ENCODE data around the gene PRRC2B.
A peak's percentile ranks its signal among the peaks of the same experiment; 100 is the strongest.
"Not testable (repeated sequence)": the region's sequence is repeated elsewhere in the genome, so short reads cannot be mapped to it uniquely, and the experiment has no call there.

Gene PRRC2B

GRCh38 chr9:131503626-131504465 lies 110.0 kb downstream of the PRRC2B start:
- peak overlapping the region; percentile 36 for H3K27ac ChIP-seq
- POLR2A ChIA-PET (ENCODE audit: low non-redundant PET) = interaction anchor here (1.0 kb wide), 1 partner anchor 8 kb away, joined by 3 read pairs; no protein-coding TSS in a partner anchor
- CTCF ChIA-PET = interaction anchor here (0.6 to 1.1 kb wide), 5 partner anchors 9 to 167 kb away, joined by 3 to 4 read pairs (median 3); partner anchors contain the start of gene UCK1
- no peak for TF ChIP-seq CTCF (conservative IDR thresholded peaks at IDR 0.05; ENCODE audit: low read depth)
- peak; percentile 69 for DNase-seq (ENCODE audit: low spot score)

GRCh38 chr9:131505012-131505411 lies 111.1 kb downstream of the PRRC2B start:
- ChIA-PET CTCF (no interaction called here), POLR2A (ENCODE audit: low non-redundant PET) (no interaction called here)
- no peak for DNase-seq (ENCODE audit: low spot score)

GRCh38 chr9:131511416-131511815 lies 117.5 kb downstream of the PRRC2B start:
- POLR2A ChIA-PET (ENCODE audit: low non-redundant PET) = interaction anchor here (1.1 kb wide), 1 partner anchor 8 kb away, joined by 3 read pairs; the partner anchor contains the start of gene POMT1
- no peak for TF ChIP-seq CTCF (conservative IDR thresholded peaks at IDR 0.05; ENCODE audit: low read depth)
- no peak overlapping the region for H3K27ac ChIP-seq
- DNase-seq (ENCODE audit: low spot score) = no peak
- CTCF ChIA-PET = interaction anchor here (1.3 kb wide), 1 partner anchor 11 kb away, joined by 4 read pairs; no protein-coding TSS in a partner anchor

More at GRCh38 chr9:131505012-131505411, 111.1 kb downstream of the PRRC2B start:
- no peak overlapping the region for H3K27ac ChIP-seq
- TF ChIP-seq CTCF (conservative IDR thresholded peaks at IDR 0.05; ENCODE audit: low read depth) = no peak

GRCh38 chr9:131511880-131512279 lies 118.0 kb downstream of the PRRC2B start:
- ChIA-PET POLR2A (ENCODE audit: low non-redundant PET) (interaction anchor here (1.1 kb wide), 1 partner anchor 9 kb away, joined by 3 read pairs; the partner anchor contains the start of gene POMT1), CTCF (interaction anchor here (0.8 to 1.3 kb wide), 2 partner anchors 11 to 163 kb away, joined by 4 read pairs; no protein-coding TSS in a partner anchor)
- no peak for TF ChIP-seq CTCF (conservative IDR thresholded peaks at IDR 0.05; ENCODE audit: low read depth)
- no peak for DNase-seq (ENCODE audit: low spot score)
- no peak overlapping the region for H3K27ac ChIP-seq

- no peak for TF ChIP-seq CTCF (conservative IDR thresholded peaks at IDR 0.05; ENCODE audit: low read depth)
- no peak for DNase-seq (ENCODE audit: low spot score)
- no peak overlapping the region for H3K27ac ChIP-seq
- ChIA-PET CTCF (interaction anchor here (0.8 to 1.0 kb wide), 2 partner anchors 10 to 164 kb away, joined by 4 read pairs; no protein-coding TSS in a partner anchor), POLR2A (ENCODE audit: low non-redundant PET) (no interaction called here)
Measured at GRCh38 chr9:131513177-131513576, 119.3 kb downstream of the PRRC2B start.

- CTCF ChIA-PET; POLR2A ChIA-PET (ENCODE audit: low non-redundant PET); DNase-seq (ENCODE audit: low spot score): not testable (repeated sequence)
Measured at GRCh38 chr9:131515559-131516031, 121.7 kb downstream of the PRRC2B start.

GRCh38 chr9:131516100-131516499 lies 122.2 kb downstream of the PRRC2B start:
- CTCF ChIA-PET = no interaction called here
- TF ChIP-seq CTCF (conservative IDR thresholded peaks at IDR 0.05; ENCODE audit: low read depth) = no peak
- no peak overlapping the region for H3K27ac ChIP-seq
- POLR2A ChIA-PET (ENCODE audit: low non-redundant PET) = no interaction called here
- DNase-seq (ENCODE audit: low spot score) = no peak

More at GRCh38 chr9:131515559-131516031, 121.7 kb downstream of the PRRC2B start:
- H3K27ac ChIP-seq = not testable (repeated sequence)
